HepG2 (cell line): ENCODE measurements around the gene ABCC1. TPM values are rescaled to one million over a fixed set of nuclear protein-coding genes. Genes with fewer than 3 reads are reported as not detected.

Experiments used
- ERF ChIP-seq: IDR thresholded peaks from 2 replicates; pipeline ENCODE4 v1.6.1; 2018; ENCODE audit warnings: missing biosample characterization, missing genetic modification reagents
- FOSL1 ChIP-seq: sonication (generic); formaldehyde crosslinking; IDR thresholded peaks from 2 replicates; pipeline ENCODE4 v1.9.0; 2021; ENCODE audit warnings: missing genetic modification reagents, borderline replicate concordance
- IKZF4 ChIP-seq: sonication (generic); formaldehyde crosslinking; IDR thresholded peaks from 2 replicates; pipeline ENCODE4 v1.5.1; 2020; ENCODE audit warnings: borderline replicate concordance, mild to moderate bottlenecking, low read depth, missing genetic modification reagents; ENCODE audit errors: not compliant biosample characterization
- KDM5A ChIP-seq: fragments of 200-600 bp; sonication (generic); IDR thresholded peaks from 2 replicates; pipeline ENCODE4 v1.7.0; 2018; ENCODE audit warnings: antibody characterized with exemption, mild to moderate bottlenecking, low read length, borderline replicate concordance
- MZF1 ChIP-seq: sonication (generic); formaldehyde crosslinking; IDR thresholded peaks from 2 replicates; pipeline ENCODE4 v1.8.1; 2023; ENCODE audit warnings: mild to moderate bottlenecking, missing genetic modification reagents, borderline replicate concordance
- NR2F1 ChIP-seq, 2 experiments: fragments of 450-650 bp in 1 of 2; formaldehyde crosslinking in 1 of 2; IDR thresholded peaks; 2 replicates each; pipeline versions ENCODE4 v1.5.0 to v1.6.1; 2016 to 2020; ENCODE audit warnings: mild to moderate bottlenecking in 1 of 2, missing compliant biosample characterization in 1 of 2, missing genetic modification reagents in 1 of 2, moderate library complexity in 1 of 2
- RFX1 ChIP-seq: fragments of 450-650 bp; IDR thresholded peaks from 2 replicates; pipeline ENCODE4 v1.6.1; 2017
- SALL2 ChIP-seq: sonication (generic); formaldehyde crosslinking; IDR thresholded peaks from 2 replicates; pipeline ENCODE4 v1.8.1; 2023; ENCODE audit warnings: mild to moderate bottlenecking, missing genetic modification reagents, inconsistent platforms
- SNAPC5 ChIP-seq: sonication (generic); formaldehyde crosslinking; IDR thresholded peaks from 2 replicates; pipeline ENCODE4 v1.8.1; 2023; ENCODE audit warnings: mild to moderate bottlenecking, missing genetic modification reagents, borderline replicate concordance
- TFDP1 ChIP-seq: IDR thresholded peaks from 2 replicates; pipeline ENCODE4 v1.6.1; 2016; ENCODE audit warnings: missing compliant biosample characterization, missing genetic modification reagents, borderline replicate concordance
- TRAFD1 ChIP-seq: sonication (generic); formaldehyde crosslinking; IDR thresholded peaks from 2 replicates; pipeline ENCODE4 v1.5.1; 2020; ENCODE audit warnings: missing genetic modification reagents, mild to moderate bottlenecking, borderline replicate concordance
- ZBTB49 ChIP-seq: sonication (generic); formaldehyde crosslinking; IDR thresholded peaks from 2 replicates; pipeline ENCODE4 v1.4.0; 2020; ENCODE audit warnings: missing genetic modification reagents, borderline replicate concordance
- ZFP82 ChIP-seq: sonication (generic); formaldehyde crosslinking; IDR thresholded peaks from 2 replicates; pipeline ENCODE4 v1.5.1; 2020; ENCODE audit warnings: mild to moderate bottlenecking, missing genetic modification reagents, borderline replicate concordance
- ZFP90 ChIP-seq: sonication (generic); formaldehyde crosslinking; IDR thresholded peaks from 2 replicates; pipeline ENCODE4 v1.8.0; 2022; ENCODE audit warnings: missing genetic modification reagents, mild to moderate bottlenecking, inconsistent platforms, borderline replicate concordance
- ZIK1 ChIP-seq: sonication (generic); formaldehyde crosslinking; IDR thresholded peaks from 2 replicates; pipeline ENCODE4 v1.5.0; 2020; ENCODE audit warnings: mild to moderate bottlenecking, low read depth, missing genetic modification reagents, borderline replicate concordance
- ZNF275 ChIP-seq: sonication (generic); formaldehyde crosslinking; IDR thresholded peaks from 2 replicates; pipeline ENCODE4 v1.8.0; 2022; ENCODE audit warnings: missing genetic modification reagents, mild to moderate bottlenecking, inconsistent platforms, borderline replicate concordance
- ZNF740 ChIP-seq: sonication (generic); formaldehyde crosslinking; IDR thresholded peaks from 2 replicates; pipeline ENCODE4 v1.4.0; 2020; ENCODE audit warnings: missing genetic modification reagents
- ZNF766 ChIP-seq: sonication (generic); formaldehyde crosslinking; IDR thresholded peaks from 2 replicates; pipeline ENCODE4 v1.5.0; 2020; ENCODE audit warnings: missing genetic modification reagents, borderline replicate concordance
- polyA plus RNA-seq, 8 experiments: library from polyadenylated mRNA; depleted of rRNA in 3 of 8; stranded (reverse) in 7 of 8; unstranded in 1 of 8; fragments of >200 nt; fragmentation: Illumina TruSeq in 4 of 8; extraction: Trizol in 4 of 8; gene quantifications; 2 replicates each; pipeline versions ENCODE4 v1.2.1 to v1.2.3, GENCODE V29; 2011 to 2016; ENCODE audit warnings: low read depth in 4 of 8, missing spikeins in 1 of 8, mixed read lengths in 1 of 8; ENCODE audit not compliant: insufficient read depth in 1 of 8
- total RNA-seq, 5 experiments: library from RNA; depleted of rRNA; stranded (reverse); fragments of >200 nt; fragmentation: Illumina TruSeq; extraction: Trizol; gene quantifications; 2 replicates each; pipeline ENCODE4 v1.2.3, GENCODE V29; 2016; ENCODE audit warnings: low read depth in 1 of 5

Gene ABCC1
- total and polyA plus RNA-seq, 2 of the 13 experiments (the other 11 are each of a cell fraction or from before 2014, with no cell fraction given), result 13.0 to 30.6 TPM

GRCh38 chr16:16127469-16128116, 178.2 kb downstream of the ABCC1 start (continued):
- 0 out of 2 replicates have a peak, but pooled peaks have one; percentile 35 for TF ChIP-seq ZFP90 (CRISPR knock-in tag)
- TF ChIP-seq ZNF740 (CRISPR knock-in tag), result no peak
- TF ChIP-seq NR2F1 (CRISPR knock-in tag; IDR thresholded peaks at IDR 0.05), result 0 out of 4 replicates have a peak, but pooled peaks of 1 of the 2 experiments have one; percentile 18
- no peak for TF ChIP-seq TRAFD1
- TF ChIP-seq ZIK1 (CRISPR knock-in tag), result no peak
- no peak for TF ChIP-seq FOSL1 (CRISPR knock-in tag)
- peak; percentile 37; the same call in 1 of the 2 replicates for TF ChIP-seq ERF (CRISPR knock-in tag)
- no peak for TF ChIP-seq ZNF275 (CRISPR knock-in tag)
- no peak for TF ChIP-seq KDM5A
- TF ChIP-seq RFX1, result no peak
- TF ChIP-seq TFDP1 (CRISPR knock-in tag), result no peak
- TF ChIP-seq ZBTB49 (CRISPR knock-in tag), result peak; percentile 46; the same call in 1 of the 2 replicates
- no peak for TF ChIP-seq SALL2 (CRISPR knock-in tag)
- no peak for TF ChIP-seq ZNF766 (CRISPR knock-in tag)
- TF ChIP-seq MZF1 (CRISPR knock-in tag), result no peak
- no peak for TF ChIP-seq SNAPC5 (CRISPR knock-in tag)
- peak; percentile 50 for TF ChIP-seq IKZF4 (CRISPR knock-in tag)
- TF ChIP-seq ZFP82 (CRISPR knock-in tag), result no peak
- TF ChIP-seq, all 625 proteins: peak for 50
